Thymus (tissue), 11 donors: Measurements from ENCODE around the gene GAS7. TPM values are rescaled to one million over a fixed set of nuclear protein-coding genes. Genes with fewer than 3 reads are reported as not detected.
A peak's percentile ranks its signal among the peaks of the same experiment; 100 is the strongest.

Experiments
- DNase-seq, 9 donors: peaks; one replicate each; pipeline ENCODE4 v3.0.0-alpha.2; 2013; ENCODE audit warnings: low spot score in 9 of 9, low read depth in 6 of 9, missing footprints in 1 of 9
- H3K27ac ChIP-seq, 2 donors: one replicate each; pipeline ENCODE4 v1.5.1; 2013; ENCODE audit warnings: control low read depth in 1 of 2, low read depth in 1 of 2, low read length in 1 of 2, mild to moderate bottlenecking in 1 of 2, moderate library complexity in 1 of 2
- H3K27me3 ChIP-seq, 2 donors: one replicate each; pipeline ENCODE4 v1.5.1; 2013; ENCODE audit warnings: low read length in 1 of 2; ENCODE audit not compliant: control insufficient read depth in 2 of 2, insufficient read depth in 1 of 2
- H3K36me3 ChIP-seq, 2 donors: one replicate each; pipeline ENCODE4 v1.5.1; 2013; ENCODE audit warnings: low read length in 1 of 2, mild to moderate bottlenecking in 1 of 2, moderate library complexity in 1 of 2; ENCODE audit not compliant: control insufficient read depth in 2 of 2, insufficient read depth in 2 of 2
- H3K4me1 ChIP-seq, 2 donors: one replicate each; pipeline ENCODE4 v1.5.1; 2013; ENCODE audit warnings: low read length in 2 of 2; ENCODE audit not compliant: control insufficient read depth in 2 of 2, insufficient read depth in 2 of 2
- H3K4me3 ChIP-seq, 2 donors: one replicate each; pipeline ENCODE4 v1.5.1; 2013; ENCODE audit warnings: low read length in 2 of 2, control low read depth in 1 of 2, mild to moderate bottlenecking in 1 of 2
- H3K9me3 ChIP-seq, 2 donors: one replicate each; pipeline ENCODE4 v1.5.1; 2013; ENCODE audit warnings: low read length in 1 of 2, mild to moderate bottlenecking in 1 of 2; ENCODE audit not compliant: control insufficient read depth in 2 of 2, insufficient read depth in 1 of 2
- whole genome bisulfite sequencing: extraction: QIAGEN DNeasy Blood & Tissue Kit; methylation state at CpG from one replicate; pipeline ENCODE4 v1.1.7; 2013; 5-methylcytosine and 5-hydroxymethylcytosine counted together
- polyA plus RNA-seq: library from polyadenylated mRNA; stranded (reverse); fragments of 200-250 nt; gene quantifications from one replicate; pipeline ENCODE4 v1.2.3, GENCODE V29; 2013
- total RNA-seq: library from RNA; stranded (reverse); fragments of 120-200 nt; gene quantifications from one replicate; pipeline ENCODE4 v1.2.4, GENCODE V29; 2013
- donor health status: healthy.

The GAS7 gene
- total and polyA plus RNA-seq, 2 donors = 4.3 to 9.7 TPM

GRCh38 chr17:10035885-10036284 lies 162.5 kb downstream of the GAS7 start:
- DNase-seq = no peak
- no peaks in the 10 kb centered on the region for H3K27me3 ChIP-seq
- no peaks in the 10 kb centered on the region for H3K9me3 ChIP-seq
- no peak overlapping the region for H3K4me3 ChIP-seq
- H3K27ac ChIP-seq = peak overlapping the region; percentile 12 to 15
- no peaks in the 10 kb centered on the region for H3K36me3 ChIP-seq
- WGBS = 96% methylated on average over 4 of the region's 4 CpGs
- H3K4me1 ChIP-seq = peaks cover 0 to 4% of the 10 kb centered on the region in 2 donors

- no peak for DNase-seq
- H3K4me3 ChIP-seq = no peak overlapping the region
- H3K4me1 ChIP-seq = peaks cover 0 to 4% of the 10 kb centered on the region in 2 donors
- 97% methylated on average over 15 of the region's 15 CpGs for WGBS
- no peak overlapping the region for H3K27ac ChIP-seq
- no peaks in the 10 kb centered on the region for H3K27me3 ChIP-seq
- no peaks in the 10 kb centered on the region for H3K36me3 ChIP-seq
- H3K9me3 ChIP-seq = no peaks in the 10 kb centered on the region
Observed at GRCh38 chr17:10034719-10035475, 163.5 kb downstream of the GAS7 start.

GRCh38 chr17:10033959-10034358 lies 164.4 kb downstream of the GAS7 start:
- no peak overlapping the region for H3K4me3 ChIP-seq
- no peaks in the 10 kb centered on the region for H3K27me3 ChIP-seq
- 87% methylated on average over 8 of the region's 8 CpGs for WGBS
- no peaks in the 10 kb centered on the region for H3K9me3 ChIP-seq
- no peaks in the 10 kb centered on the region for H3K36me3 ChIP-seq
- no peak overlapping the region for H3K27ac ChIP-seq
- H3K4me1 ChIP-seq = peaks cover 0 to 4% of the 10 kb centered on the region in 2 donors
- no peak for DNase-seq

GRCh38 chr17:10033449-10033848 lies 165.0 kb downstream of the GAS7 start:
- H3K4me1 ChIP-seq = peaks cover 0 to 4% of the 10 kb centered on the region in 2 donors

GRCh38 chr17:10032118-10032852 lies 166.1 kb downstream of the GAS7 start:
- WGBS = 93% methylated on average over 6 of the region's 6 CpGs
- H3K9me3 ChIP-seq = no peaks in the 10 kb centered on the region
- no peaks in the 10 kb centered on the region for H3K36me3 ChIP-seq
- peaks cover 0 to 4% of the 10 kb centered on the region in 2 donors for H3K4me1 ChIP-seq
- no peak for DNase-seq
- H3K27ac ChIP-seq = no peak overlapping the region
- H3K4me3 ChIP-seq = no peak overlapping the region
- no peaks in the 10 kb centered on the region for H3K27me3 ChIP-seq

More at GRCh38 chr17:10033449-10033848, 165.0 kb downstream of the GAS7 start:
- Histone ChIP-seq H3K36me3 (no peaks in the 10 kb centered on the region), H3K27me3 (no peaks in the 10 kb centered on the region), H3K9me3 (no peaks in the 10 kb centered on the region), H3K4me3 (no peak overlapping the region), H3K27ac (no peak overlapping the region)
- WGBS = 93% methylated on average over 10 of the region's 10 CpGs
- DNase-seq = no peak

GRCh38 chr17:10031606-10032005 lies 166.8 kb downstream of the GAS7 start:
- Histone ChIP-seq H3K9me3 (no peaks in the 10 kb centered on the region), H3K27me3 (no peaks in the 10 kb centered on the region), H3K27ac (no peak overlapping the region), H3K4me1 (peaks cover 3 to 5% of the 10 kb centered on the region in 2 donors), H3K36me3 (no peaks in the 10 kb centered on the region), H3K4me3 (no peak overlapping the region)
- DNase-seq = no peak
- WGBS = 98% methylated on average over 11 of the region's 11 CpGs

GRCh38 chr17:10031127-10031526 lies 167.3 kb downstream of the GAS7 start:
- DNase-seq = no peak
- Histone ChIP-seq H3K4me1 (peaks cover 3 to 10% of the 10 kb centered on the region in 2 donors), H3K9me3 (no peaks in the 10 kb centered on the region), H3K27ac (no peak overlapping the region), H3K36me3 (no peaks in the 10 kb centered on the region), H3K27me3 (no peaks in the 10 kb centered on the region), H3K4me3 (no peak overlapping the region)
- WGBS = 94% methylated on average over 3 of the region's 3 CpGs

- 84% methylated on average over 7 of the region's 7 CpGs for WGBS
- Histone ChIP-seq H3K36me3 (no peaks in the 10 kb centered on the region), H3K4me3 (no peak overlapping the region), H3K4me1 (peaks cover 3 to 11% of the 10 kb centered on the region in 2 donors), H3K27ac (no peak overlapping the region), H3K9me3 (no peaks in the 10 kb centered on the region), H3K27me3 (no peaks in the 10 kb centered on the region)
- DNase-seq = no peak
Observed at GRCh38 chr17:10029129-10029528, 169.3 kb downstream of the GAS7 start.
